Measurements from ENCODE around the gene CDKN1B.
"Not testable (repeated sequence)": the region's sequence is repeated elsewhere in the genome, so short reads cannot be mapped to it uniquely, and the experiment has no call there.

Gene CDKN1B

DNA sequence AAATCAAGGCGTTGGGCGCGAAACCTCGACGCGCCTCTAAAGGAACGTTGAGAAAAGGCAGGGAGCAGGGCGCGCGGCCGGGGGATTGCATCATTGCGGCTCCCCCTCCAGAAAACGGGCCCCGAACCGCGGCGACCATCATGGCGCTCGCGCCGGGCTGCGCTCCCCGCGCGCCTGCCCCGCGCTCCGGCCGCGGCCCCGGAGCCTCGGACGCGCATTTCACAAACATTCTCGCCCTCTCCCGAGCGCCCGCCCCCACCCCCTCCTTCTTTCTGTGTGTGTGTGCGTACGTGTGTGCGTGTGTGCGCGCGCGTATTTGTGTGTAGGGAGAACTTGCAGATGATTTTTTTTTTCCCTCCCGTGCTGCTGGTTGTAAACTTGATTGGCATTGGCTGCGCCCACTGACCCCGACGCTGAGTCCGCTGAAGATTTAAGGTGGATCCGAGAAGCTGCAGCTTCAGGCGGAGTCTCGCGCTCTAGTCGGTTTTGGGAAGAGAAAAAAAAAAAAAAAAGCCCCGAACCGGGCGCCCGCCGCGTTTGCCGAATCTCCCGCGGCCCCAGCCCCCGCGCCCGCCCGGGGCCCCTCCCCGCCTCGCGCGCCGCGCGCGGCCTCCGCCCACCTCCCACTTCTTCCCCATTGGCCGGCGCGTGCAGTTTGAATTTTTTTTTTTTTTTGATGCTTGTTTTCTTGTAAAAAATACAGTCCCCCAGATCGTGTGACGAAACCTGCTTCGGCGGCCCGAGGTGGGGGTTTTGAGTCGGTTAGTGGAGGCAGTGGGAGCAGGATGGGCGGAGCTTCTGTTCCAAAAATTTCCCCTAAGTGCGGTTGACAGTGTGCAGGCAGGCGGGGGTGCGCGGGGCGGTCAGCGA lies 8.2 kb downstream of the CDKN1B start:
- peak; percentile 99 for DNase-seq

DNA sequence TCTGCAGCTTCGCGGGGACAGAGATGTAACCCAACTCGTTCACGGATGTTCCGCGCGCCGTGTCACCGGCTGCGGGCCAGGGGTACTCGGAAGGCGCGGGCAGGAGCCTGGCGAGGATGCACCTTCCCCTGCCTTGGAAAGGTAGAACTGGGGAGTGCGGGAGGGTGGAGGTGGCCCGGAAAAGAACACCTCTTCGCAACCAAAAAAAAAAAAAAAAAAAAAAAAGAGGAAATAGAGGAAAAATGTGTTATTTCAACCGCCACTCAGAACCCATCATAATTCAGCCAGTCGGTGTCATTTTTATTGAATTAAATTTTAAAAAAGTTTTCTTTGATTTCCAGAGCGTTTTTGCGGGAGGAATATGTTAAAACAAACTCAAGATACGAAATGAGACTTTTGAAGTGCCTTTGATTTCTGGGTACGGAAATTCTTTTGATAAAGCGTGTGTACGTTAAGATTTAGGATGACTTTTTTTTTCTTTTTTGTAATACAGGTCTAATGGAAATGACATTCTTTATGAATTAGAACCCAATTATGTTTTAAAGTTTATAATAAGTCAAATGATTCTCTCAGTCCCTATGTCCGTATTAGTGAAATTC lies 8.9 kb downstream of the CDKN1B start:
- no peak for DNase-seq

DNA sequence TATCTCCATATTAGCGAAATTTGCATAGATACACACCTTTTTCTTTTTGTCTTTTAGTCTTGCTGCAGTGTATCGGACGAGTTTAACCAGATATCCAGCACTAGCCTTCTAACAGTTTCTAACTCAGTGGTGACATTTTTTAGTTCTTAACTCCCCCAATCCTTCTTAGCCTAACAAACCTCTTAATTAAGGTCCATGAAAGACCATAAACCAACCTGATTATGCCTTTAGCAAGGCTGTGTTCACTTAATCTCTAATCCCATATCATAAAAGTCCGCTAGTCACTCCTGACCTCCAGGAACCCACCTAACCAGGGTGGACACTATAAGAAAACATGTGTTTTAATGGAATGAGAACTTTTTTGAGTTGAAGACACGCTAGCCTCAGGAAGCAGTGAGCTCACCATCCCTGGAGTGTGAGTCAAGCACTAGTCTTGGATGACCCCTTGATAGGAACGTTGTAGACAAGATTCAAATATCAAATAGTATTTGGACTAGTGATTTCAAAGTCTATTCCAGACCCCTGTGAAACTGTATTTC lies 9.5 kb downstream of the CDKN1B start:
- DNase-seq: peak; percentile 66

DNA sequence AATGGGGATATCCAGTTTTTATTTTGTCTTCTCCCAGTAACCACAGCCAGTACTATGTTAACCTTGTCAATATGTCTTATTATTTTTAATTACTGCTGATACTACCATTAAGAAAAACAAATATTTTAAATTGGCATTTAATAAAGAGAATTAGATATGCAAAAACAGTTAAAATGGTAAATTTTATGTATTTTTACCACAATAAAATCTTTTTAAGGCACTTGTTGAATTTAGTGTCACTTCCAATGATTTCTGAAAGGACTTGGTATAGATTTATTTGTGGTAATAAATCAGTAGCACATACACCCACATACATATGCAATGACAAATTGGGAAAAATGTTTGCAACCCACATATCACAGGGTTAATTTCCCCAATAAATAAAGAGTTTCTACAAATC lies 14.0 kb downstream of the CDKN1B start:
- DNase-seq: no peak

DNA sequence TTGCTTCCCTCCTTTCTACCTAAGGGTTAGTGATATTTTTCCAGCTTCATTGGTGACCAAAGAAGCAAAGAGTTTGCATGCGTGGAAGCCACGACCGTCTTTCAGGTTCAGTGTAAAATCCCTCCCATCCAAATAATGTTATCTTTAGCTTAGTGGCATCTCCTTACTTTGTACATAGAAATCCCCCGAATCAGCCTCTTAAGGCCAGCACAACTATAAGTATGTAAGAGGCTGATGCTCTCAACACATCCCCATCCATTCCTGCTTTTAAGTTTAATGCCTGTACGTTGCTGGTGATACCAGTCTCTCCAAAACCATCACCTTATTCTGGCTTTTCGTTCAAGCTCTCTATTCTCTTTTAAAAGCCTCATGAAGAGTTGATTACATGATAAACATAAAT lies 14.6 kb downstream of the CDKN1B start:
- no peak for DNase-seq

DNA sequence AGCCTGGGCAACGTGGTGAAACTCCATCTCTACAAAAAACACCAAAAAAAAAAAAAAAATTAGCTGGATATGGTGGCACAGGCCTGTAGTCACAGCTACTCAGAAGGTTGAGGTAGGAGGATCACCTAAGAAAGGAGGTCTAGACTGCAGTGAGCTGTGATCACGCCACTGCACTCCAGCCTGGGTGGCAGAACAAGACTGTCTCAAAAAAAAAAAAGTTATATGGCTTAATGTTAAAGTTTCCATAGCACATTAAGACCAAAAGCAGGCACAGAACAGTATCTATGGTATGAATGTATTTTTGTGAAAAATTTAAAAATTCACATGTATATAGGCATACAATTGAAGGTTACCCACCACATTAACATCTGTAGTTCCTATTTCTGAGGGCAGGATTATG lies 15.9 kb downstream of the CDKN1B start:
- DNase-seq: no peak

DNA sequence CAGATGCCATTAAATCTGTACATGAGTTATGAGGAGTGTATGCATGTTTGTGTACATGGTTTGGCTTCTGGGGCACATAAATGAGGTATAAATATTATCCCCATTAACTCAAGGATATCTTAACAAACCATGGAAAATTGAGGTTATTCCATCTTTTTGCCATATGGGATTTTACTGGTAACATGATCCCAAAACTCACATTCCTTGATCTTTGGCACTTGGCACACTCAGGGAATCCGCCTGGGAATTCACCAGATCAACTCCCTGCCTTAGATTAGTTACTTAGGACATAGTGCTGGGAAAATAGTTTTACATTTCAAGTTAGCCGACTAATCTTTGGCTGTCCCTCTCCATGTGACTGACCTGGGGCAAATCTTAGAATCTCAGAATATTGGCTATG lies 16.9 kb downstream of the CDKN1B start:
- DNase-seq: no peak

DNA sequence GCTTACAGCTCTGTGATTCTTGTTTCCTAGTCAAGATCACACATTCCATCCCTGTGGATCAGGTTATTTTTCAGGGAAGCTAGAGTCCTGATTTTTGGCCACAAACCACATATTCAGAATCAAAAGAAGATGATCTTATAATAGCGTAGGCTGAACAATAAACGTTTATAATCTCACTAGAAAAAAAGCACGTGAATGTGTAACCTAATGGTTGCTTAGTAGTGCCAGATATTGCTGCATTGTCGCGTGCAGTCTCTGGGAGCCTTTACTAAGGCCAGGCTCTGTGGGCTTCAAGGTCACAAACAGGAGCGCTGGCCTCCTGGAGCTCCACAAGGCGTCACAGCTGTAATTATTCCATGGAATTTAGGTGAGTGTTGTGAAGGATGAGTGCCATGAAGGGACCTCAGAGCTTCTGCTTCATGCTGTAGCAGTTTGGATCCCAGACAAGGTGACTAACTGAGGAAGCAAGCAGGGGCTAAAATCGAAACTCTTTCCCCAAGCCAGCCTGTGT lies 17.4 kb downstream of the CDKN1B start:
- DNase-seq: no peak

DNA sequence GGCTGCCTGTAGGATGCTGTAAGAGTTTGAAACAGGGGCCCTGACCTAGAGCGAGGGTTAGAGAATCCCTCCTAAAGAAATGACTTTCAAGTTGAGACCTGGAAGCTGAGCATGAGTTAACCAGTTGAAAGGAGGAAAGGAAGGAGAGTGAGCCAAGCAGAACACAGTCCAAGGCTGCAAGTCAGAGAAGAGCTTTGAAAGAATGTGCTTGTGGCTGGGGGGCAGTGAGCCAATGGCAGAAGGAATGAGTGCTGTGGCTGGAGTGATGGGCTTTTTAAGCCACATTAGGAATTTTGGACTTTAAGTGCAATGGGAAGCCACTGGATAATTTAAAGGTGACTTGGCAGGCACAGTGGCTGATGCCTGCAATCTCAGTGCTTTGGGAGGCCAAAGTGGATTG lies 18.1 kb downstream of the CDKN1B start:
- no peak for DNase-seq

DNA sequence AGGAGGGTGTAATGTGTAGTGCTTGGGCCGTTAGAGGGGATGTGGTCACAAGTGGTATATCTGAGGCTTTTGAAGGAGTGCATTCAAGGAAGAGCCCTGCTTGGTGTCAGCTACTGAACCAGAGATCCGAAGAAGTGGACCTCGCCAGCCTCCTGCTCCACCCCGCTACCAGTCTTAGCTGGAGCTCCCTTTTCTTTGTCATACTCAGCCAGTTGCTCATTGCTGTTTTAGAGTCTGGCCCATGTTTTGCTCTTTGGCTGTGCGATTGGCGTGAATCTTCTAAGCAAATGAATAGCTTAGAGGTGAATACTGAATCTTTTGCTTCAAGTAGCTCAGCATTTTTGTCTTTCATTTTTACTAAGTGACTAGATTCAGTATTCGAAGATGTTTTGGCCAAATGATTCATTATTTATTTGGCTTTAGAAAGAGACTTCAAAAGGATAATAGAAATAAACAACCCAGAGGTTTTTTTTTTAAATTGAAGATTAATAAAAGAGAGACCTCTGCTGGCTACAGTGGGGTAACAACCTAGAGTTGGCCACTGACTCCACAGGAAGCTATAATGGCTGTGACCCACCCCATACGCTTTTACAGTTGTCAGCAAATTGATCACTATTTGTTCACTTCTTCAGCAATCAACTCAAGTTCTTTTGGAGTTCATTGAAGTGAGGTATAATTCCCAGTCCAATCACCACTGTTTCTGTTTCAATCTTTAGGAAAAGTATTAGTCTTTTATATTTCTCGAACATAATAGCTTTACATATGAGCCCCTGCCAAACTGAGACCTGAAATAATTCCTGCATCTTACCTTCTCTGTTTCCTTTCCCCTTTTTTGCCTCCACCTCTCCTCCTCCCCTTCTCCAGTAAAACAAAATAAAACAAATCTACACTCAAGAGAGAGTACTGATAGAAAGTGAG lies 19.9 kb downstream of the CDKN1B start:
- DNase-seq: peak; percentile 92

DNA sequence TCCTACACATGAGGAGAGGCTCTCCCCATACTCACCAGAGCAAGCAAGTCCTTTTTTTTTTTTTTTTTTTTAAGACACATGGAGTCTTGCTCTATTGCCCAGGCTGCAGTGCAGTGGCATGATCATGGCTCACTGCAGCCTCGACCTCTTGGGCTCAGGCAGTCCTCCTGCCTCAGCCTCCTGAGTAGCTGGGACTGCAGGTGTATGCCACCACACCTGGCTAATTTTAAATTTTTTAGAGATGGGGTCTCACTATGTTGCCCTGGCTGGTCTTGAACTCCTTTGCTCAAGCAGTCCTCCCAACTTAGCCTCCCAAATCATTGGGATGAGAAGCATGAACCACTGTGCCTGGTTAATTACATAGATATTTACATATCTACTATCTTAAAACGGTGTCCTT lies 21.0 kb downstream of the CDKN1B start:
- DNase-seq: not testable (repeated sequence)

DNA sequence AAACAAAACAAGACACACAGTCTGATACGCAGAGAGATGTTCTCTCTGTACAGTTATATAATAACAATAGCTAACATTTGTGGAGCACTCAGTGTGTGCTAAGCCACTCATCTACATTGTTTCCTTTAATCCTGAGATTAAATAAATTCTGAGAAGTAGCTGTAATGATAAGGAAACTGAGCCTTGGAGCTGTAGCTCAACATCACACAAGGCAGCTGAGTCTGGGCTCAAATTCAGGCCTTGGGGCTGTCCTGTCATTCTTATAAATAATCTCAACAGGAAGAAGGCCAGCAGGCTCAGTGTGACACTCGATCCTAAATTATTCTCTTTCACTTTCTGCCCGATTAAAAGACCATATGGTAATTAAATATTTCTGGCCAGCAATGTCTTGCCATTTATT lies 24.5 kb downstream of the CDKN1B start:
- DNase-seq: peak; percentile 74

DNA sequence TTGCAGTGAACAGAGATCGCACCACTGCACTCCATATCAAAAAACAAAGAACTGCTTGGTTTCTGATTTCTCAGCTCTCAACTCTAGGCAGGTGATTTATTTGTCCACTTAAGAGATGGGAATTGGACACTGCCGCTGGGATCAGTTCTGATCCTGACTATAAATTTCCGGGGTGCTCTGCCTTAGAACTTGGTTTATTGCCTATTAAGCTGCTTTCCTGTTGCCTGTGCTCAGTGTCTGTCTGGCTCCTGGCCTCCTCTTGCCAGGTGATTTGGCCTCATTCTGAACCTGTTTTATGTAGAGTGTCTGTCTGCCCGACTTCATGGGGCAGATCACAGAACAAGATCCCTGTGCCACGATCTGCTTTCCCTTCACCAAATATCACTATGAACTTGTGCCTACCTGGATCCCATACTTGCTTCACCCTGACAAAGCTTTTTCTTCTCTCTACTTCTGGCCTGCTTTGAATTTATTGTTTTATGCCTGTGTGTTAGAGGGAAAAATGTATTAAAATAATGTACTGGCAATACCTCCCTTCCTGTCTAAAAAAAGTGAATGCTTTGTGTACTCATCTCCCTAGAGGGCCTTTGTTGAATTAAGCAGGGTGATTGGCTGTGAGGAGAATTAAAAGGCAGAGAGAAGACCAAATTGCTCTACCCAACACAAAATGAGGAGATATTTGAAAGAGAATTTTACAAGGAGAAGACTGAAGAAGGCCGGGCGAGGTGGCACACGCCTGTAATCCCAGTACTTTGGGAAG lies 27.6 kb downstream of the CDKN1B start:
- no peak for DNase-seq

DNA sequence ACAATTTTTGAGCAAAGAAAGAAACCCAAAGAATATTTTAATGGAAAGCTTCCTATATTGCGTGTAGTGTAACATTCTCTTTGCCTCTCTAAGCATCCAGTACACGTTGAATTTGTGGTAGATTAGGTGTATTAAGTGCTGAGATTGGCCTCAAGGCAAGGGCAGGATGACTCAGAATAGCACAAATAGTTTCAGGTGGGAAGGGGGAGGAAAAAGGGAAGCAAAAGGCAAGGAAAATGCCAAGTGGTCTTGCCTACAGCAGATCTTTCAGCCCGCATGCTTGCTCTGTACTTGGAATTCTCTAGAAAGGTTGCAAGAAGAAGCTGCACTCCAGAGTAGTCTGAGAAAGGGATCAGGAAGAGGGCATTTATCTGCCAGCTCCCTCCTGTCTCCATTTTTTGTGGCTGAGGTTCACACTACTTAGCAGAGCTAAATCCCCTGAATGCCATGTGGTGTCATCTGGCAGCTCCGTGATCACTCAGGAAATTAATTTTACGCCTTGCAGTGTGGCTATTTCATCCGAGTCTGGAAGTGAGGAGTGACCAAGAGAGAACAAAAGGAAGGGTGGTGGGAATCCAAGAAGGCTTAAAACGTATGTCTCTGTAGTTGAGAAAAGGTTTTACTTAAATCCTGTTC lies 28.5 kb downstream of the CDKN1B start:
- DNase-seq: no peak

DNA sequence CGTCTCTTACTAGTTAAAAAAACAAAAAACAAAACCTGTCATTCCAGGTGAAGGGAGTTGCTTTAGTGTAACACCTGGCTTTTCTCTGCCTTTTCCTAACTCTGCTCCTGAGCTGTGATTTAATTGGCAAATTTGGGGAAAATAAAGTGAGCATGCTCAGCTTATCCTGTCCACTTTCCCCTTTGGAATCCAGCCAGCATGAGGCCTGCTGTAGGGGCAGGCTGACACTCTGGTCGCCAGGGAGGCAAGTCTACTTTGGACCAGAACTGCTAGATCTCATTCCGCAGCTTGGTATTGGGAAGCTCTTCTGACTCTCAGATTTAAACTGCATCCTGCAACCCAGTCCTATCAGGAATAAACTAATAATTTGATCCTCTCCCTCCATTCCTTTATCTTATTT lies 30.1 kb downstream of the CDKN1B start:
- no peak for DNase-seq

DNA sequence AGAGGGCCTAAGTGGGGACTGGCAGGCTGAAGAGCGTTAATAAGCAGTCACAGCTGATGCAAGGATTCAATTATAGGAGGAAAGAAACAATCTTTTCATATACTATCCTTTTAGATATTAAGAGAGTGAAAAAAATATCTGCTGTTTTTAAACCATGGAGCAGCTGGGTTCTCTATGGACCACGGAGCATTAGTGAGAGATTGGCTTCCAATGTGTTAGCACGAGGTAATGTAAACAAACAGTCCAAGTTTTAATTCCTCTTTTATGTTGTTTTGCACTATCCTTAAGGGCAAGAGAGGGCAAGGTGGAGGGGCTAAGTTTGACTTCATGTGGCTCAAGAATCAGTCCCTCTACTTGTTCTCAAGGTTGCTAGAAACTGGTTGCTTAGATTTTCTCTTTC lies 30.9 kb downstream of the CDKN1B start:
- no peak for DNase-seq

DNA sequence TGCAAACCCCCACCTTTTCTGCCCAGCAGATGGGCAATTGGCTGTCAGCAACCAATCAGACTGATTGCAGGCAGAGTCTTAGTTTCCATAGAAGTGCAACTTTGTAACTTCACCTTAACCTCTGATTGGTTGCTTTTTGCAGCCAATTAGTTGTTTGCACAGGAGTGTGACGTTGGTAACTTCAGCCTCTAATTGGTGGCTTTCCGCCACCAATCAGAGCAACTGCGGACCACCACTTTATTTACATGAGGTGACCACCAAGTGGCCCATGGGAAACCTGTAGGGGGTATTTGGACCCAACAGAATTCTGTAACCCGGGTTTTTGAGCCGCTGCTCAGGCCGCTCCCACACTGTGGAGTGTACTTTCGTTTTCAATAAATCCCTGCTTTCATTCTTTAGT lies 32.3 kb downstream of the CDKN1B start:
- DNase-seq: no peak

DNA sequence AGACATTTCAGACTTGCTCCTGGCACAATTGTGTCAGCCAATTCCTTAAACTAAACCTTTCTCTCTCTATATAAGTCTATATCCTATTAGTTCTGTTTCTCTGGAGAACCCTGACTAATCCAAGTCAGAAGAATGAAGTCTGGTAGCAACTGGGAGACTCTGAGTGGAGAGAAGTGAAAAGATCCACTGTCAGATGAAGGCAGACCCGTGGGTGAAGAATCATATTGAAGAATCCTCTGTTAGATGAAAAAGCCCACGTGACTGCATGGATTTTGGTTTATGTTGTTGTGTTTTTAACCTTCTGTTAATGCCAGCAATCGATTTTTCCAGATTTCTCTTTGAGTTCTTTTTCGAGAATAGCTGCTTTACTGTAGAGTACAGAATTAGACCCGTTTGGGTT lies 38.8 kb downstream of the CDKN1B start:
- DNase-seq: no peak

DNA sequence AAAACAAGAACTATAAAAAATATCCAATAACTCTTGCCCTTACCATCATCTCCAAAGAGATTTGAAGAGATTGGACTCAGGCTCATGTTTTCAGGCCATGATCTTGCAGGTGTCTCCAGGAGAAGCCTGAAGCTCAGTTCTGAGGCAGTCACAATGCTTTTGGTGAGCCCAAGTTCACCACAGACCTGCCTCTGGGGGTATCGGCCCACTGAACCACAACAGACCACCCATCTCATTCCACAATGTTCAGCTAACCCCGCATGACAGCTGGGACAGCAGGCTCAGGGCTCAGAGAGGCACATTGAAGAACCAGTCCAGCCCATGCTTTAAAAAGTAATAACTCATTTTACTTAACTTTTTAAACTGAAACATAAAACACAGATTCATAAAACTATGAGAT lies 40.0 kb downstream of the CDKN1B start:
- no peak for DNase-seq

DNA sequence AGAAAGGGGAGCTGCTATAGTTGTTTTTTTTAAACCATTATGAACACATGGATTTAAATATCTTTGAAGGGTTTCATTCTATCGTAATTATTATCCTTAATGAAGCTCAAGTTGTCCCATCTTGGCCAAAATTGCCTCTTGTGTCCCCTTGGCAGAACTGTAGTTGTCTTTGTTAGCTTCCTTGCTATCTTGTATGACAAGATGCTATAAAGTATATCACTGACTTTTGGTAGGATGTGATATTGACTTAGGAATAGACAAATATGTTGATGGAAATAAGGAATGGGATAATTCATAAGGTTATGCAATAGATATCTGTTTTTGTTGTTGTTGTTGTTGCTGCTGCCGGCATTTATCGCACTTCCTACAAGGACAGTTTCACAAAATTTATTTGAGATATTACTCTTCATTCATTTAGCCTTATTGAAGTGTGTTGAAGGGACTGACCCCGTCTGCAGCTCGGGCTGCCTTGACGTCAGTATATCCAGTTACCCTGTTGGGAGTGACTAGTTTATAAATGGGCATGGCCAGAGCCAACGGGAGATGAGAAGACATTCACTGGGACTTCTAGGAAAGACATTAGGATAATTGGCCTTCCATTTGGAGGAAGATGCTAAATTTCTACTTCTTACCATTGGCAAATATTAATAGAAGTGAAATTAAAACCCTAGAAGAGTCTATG lies 42.2 kb downstream of the CDKN1B start:
- DNase-seq: no peak

DNA sequence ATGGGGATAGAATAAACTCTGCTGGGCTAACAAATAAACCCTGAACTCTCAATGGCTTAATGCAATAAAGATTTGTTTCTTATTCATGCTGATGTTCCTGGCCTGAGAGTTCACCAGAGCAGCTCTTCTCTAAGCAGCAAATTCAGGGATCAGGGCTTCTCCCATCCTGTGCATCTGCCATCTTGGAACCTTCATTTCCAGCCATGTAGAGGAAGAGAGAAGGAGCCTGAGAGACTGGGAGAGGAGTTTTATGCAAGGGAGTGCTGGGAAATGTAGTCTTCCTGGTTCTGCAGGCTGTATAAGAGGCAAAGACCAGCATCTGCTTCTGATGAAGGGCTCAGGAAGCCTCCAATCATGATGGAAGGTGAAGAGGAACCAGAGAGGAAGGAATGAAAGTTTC lies 47.7 kb downstream of the CDKN1B start:
- no peak for DNase-seq
